Urothelium cell line (cell line): ENCODE measurements around the gene COQ2.
"Not testable (repeated sequence)": the region's sequence is repeated elsewhere in the genome, so short reads cannot be mapped to it uniquely, and the experiment has no call there.

Source experiments
- DNase-seq: peaks from one replicate; pipeline ENCODE4 v3.0.0; 2011; ENCODE audit warnings: low spot score, mixed read lengths
- FAIRE-seq: peaks from 2 replicates; lab custom pipeline; 2011; peaks lifted over from hg19 to GRCh38; lab: Jason Lieb, UNC

The COQ2 gene

DNA sequence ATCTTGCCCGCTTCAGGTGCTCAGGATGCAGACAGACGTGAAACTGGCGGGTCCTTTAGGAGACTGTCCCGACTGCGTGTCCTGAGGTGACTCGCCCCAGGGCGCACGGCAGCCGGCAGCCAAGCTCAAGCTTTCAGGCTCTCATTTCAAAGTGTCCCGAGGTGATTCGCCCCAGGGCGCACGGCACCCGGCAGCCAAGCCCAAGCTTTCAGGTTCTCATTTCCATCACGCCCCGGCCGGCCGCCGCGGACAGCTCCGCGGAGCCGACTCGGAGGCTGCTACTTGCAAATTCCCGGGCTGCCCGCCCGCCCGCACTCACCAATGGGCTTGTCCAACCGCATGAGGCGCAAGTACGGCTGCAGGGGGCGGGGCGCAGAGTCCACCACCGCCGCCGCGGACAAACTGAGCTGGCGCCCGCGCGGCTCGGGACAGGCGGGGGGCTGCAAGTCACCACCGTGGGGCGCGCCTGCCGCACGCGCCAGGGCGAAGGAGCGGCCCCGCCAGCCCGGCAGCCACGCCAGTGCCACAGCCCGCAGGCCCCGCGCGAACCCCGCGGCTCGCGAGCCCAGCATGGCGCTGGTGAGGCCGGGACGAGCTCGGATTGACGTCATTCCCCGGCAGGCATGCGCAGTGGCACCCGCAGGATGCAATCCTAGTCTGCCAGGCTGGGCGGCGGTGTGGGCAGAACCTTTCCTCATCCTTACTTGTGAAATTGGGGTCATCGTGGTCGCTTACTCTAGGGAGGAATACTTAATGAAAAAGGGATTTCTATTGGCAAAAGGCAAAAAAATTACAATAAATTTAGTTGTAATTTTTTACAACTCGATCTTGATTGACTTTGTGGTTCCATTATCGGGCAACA lies at the start of gene COQ2:
COQ2 (minus strand) TSS at position 606 of the 862 bp plus-strand sequence; CDS start at position 572, 34 bp downstream.
- DNase-seq (peak; percentile 96), FAIRE-seq (peak; percentile 91)

DNA sequence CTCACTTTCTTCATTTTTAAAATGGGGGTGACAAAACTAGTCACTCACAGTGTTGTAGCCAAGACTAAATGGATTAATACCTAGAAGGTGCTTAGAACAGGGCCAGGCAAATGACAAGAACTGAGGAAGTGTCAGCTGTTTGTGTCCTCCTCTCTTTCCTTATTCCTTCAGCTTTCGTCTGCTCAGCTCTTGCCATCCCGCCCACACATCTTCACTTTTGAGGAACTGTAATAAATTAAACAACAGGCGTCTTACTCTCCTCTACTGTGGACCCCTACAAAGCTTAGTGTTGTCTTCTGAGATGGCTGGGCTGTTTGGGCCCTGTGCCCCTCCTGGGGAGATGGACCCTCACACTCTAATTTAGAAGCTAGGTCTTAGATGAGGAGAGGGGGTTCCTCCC lies 47.4 kb upstream of the COQ2 start:
- no peak for FAIRE-seq
- DNase-seq, result no peak

DNA sequence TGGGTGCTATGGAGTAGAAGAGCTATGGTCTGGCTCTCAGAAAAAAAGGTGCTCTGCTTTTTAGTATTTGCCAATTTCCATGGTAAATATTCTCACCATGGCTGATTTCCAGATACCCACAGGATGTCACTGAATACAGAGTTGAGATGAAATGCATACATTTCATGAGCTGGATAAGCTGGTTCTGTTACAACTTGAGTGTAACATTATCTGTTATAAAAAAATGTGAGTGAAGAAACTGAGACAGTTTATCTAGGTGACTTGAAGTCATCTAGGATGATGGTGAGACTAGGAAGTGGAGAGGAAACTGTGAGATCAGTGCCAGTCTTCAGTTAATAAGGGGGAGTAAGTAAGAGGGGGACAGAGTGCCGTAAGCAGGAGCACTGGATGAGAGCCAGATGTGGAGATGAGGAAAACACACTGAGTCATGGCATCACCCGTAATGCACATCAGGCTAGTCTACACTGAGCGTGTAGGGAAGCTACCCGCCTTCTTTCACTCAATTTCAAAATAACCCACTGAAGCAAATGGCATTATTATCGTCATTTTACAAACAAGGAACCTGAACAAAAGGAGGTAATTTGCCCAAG lies 45.0 kb upstream of the COQ2 start:
- DNase-seq (no peak), FAIRE-seq (no peak)

GRCh38 chr4:83328521-83329187 lies 44.1 kb upstream of the COQ2 start:
- DNase-seq, result no peak
- FAIRE-seq, result no peak

DNA sequence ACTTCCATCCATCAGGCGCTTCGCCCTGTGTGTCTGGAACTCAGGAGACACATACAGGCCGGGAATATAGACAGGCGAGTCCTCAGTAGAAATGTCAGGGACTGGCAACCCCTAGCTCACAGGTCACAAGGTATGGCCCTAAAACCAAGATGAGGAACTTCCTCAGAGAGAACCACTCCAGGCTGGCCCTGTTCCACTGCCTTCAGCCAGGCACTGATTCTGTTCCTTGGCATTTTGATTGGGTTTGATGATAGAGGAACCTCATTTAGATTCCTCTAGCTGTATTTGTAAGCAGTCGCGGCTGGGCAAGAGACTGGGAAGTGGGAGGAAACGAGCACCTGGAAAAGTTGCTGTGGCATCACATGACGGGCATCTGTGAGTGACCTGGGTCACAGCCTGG lies 41.9 kb upstream of the COQ2 start:
- no peak for DNase-seq
- FAIRE-seq, result no peak

GRCh38 chr4:83325306-83325705 lies 40.7 kb upstream of the COQ2 start:
- not testable (repeated sequence) for DNase-seq, FAIRE-seq

- FAIRE-seq, result no peak
These were observed 38.5 kb upstream of the COQ2 start for GRCh38 chr4:83323136-83323535.

GRCh38 chr4:83320548-83320947 lies 36.0 kb upstream of the COQ2 start:
- DNase-seq (no peak), FAIRE-seq (no peak)

More at GRCh38 chr4:83323136-83323535, 38.5 kb upstream of the COQ2 start:
- no peak for DNase-seq

GRCh38 chr4:83318666-83319065 lies 34.1 kb upstream of the COQ2 start:
- no peak for DNase-seq
- FAIRE-seq, result no peak

GRCh38 chr4:83317671-83318070 lies 33.1 kb upstream of the COQ2 start:
- DNase-seq (no peak), FAIRE-seq (no peak)

DNA sequence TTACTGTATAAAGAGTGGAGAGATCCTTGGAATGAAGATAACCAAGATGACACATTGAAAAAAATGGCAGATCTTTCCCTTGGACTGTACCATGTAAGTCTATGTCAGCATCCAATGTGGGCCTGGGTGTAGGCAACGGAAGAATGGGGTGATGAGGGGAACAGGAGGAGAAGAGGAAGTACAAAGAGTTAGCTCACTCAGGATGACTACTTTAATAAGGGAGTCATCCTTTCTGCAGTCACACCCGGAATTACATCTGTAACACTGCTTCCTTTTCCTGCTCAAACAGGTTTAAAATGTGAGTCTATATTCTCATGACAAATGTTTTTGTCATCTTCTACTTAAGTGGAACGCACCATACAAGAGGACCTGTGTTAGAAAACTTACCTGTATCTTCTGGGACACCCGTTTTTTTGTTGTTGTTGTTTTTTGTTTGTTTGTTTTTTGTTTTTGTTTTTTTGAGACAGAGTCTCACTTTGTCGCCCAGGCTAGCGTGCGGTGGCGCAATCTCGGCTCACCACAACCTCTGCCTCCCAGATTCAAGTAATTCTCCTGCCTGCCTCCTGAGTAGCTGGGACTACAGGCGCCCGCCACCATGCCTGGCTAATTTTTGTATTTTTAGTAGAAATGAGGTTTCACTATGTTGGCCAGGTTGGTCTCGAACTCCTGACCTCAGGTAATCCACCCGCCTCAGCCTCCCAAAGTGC lies 32.0 kb upstream of the COQ2 start:
- FAIRE-seq (no peak), DNase-seq (no peak)

DNA sequence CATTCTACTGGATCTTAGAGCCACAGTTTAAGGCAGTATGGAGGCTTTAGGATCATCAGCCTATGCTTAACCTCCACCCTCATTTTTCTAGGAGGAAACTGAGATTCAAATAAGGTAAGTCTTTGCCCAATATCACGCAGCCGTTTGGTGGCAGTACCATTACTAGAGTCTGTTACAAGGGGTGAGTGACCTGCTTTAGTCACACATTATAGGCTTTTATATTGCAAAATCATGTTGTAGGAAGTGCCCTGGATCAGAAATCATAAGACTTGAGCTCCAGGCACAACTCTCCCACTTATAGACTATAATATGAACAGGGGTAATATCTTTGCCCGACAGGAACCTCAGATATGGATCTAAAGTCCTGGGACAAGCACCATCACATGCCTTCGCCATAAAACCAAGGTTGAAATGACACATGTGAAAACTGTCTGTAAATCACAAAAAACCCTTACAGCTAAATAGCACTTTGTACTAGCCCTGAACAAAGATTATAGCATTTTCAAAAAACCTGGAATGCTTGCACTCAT lies 30.8 kb upstream of the COQ2 start:
- FAIRE-seq (no peak), DNase-seq (no peak)

DNA sequence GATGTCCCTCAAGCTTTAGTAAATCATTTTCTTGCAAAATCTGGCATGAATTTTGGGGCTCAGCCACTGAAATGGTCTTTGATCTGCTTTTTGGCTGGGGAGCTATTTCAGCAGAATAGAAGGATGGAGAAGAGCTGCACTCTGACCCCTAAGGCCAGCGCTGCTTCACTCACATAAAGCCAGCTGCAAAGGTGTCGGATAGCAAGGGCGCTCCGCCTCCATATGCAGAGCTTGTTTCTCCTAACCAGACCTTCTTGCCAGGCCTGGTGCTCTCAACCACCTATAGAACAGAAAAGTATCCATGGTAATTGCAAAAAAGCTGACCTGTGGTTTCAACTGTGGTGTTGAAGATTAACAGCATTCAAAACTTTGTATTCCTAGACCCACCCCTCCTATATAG lies 24.1 kb upstream of the COQ2 start:
- no peak for DNase-seq
- FAIRE-seq, result no peak

GRCh38 chr4:83307920-83308319 lies 23.3 kb upstream of the COQ2 start:
- DNase-seq (no peak), FAIRE-seq (no peak)

- no peak for FAIRE-seq
- DNase-seq, result no peak
These were observed 20.6 kb upstream of the COQ2 start for GRCh38 chr4:83305187-83305586.

- no peak for FAIRE-seq
- no peak for DNase-seq
These were observed 13.1 kb upstream of the COQ2 start for GRCh38 chr4:83297548-83298260.

DNA sequence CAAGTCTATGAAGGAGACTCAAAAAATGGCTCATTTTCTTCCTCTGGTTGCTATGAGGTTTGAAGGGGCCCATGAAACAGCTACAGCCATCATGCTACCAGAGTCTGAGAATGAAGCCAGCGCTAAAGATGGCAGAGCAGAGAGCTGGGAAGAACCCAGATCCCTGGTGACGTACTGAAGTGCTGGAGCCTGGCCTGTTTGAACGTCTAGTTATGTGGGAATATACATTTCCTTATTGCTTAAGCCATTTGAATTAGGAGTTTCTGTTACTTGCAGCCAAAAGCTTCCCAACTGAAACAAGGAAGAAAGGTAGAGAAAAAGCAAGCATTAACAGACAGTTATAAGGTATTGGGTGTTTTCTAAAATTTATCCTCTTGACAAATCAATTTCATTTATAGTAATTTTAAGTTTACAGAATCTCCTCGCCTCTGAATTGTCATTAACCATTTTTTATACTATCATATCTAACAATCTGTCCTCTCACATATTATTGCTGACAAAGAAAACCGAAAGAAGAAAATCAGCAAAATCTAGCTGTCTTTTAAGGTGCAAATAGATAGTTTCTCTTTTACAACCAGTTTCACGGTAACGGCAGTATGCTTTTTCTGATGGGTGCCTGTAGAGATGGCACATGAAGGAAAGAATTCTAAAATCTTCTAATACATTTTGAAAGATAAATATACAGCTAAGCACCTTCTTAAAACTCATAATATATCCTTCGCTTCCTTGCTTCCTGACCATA lies 8.9 kb upstream of the COQ2 start:
- DNase-seq, result no peak
- FAIRE-seq, result no peak

DNA sequence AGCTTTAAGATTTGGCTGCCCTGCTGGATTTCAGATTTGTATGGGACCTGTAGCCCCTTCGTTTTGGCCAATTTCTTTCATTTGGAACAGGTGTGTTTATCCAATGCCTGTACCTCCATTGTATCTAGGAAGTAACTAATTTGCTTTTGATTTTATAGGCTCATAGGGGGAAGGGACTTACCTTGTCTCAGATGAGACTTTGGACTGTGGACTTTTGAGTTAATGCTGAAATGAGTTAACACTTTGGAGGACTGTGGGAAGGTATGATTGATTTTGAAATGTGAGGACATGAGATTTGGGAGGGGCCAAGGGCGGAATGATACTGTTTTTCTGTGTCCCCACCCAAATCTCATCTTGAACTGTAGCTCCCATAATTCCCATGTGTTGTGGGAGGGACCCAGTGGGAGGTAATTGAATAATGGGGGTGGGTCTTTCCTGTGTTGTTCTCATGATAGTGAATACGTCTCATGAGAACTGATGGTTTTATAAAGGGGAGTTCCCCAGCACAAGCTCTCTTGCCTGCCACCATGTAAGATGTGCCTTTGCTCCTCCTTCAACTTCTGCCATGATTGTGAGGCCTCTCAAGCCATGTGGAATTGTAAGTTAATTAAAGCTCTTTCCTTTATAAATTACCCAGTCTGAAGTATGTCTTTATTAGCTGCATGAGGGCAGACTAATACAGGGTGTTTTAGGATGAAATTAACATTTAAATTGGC lies 5.6 kb upstream of the COQ2 start:
- FAIRE-seq, DNase-seq: not testable (repeated sequence)

DNA sequence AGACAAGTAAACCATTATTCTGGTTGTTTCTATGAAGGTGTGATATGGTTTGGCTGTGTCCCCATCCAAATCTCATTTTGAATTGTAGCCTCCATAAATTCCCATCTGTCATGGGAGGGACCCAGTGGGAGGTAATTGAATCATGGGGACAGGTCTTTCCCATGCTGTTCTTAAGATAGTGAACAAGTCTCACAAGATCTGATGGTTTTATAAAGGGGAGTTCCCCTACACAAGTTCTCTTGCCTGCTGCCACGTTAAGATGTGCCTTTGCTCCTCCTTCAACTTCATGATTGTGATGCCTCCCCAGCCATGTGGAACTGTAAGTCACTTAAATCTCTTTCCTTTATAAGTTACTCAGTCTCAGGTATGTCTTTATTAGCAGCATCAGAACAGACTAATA lies 3.8 kb upstream of the COQ2 start:
- FAIRE-seq, result not testable (repeated sequence)

More for the DNA sequence above, 3.8 kb upstream of the COQ2 start:
- DNase-seq, result not testable (repeated sequence)
